ENCODE data around the gene CFAP119. TPM values are rescaled to one million over a fixed set of nuclear protein-coding genes. Genes with fewer than 3 reads are reported as not detected.

Gene CFAP119
- polyA plus RNA-seq, 1 donor (not counting 4 experiments of a cell fraction or from before 2014, with no cell fraction given), result 3.0 TPM

GRCh38 chr16:30757316-30757715 lies 4.5 kb downstream of the CFAP119 start:
- Histone ChIP-seq H2AFZ (ENCODE audit: control insufficient read depth, low read length) (no peak overlapping the region), H3K79me2 (ENCODE audit: control insufficient read depth, insufficient read depth, low read length) (peaks cover 2% of the 10 kb centered on the region), H3K4me2 (ENCODE audit: control insufficient read depth, extremely low read depth, insufficient read depth, low read depth, low read length) (no peak overlapping the region), H3K36me3 (ENCODE audit: control insufficient read depth in 2 of 2, extremely low read depth in 1 of 2, insufficient read depth in 2 of 2, low read length in 2 of 2) (peaks cover 18 to 22% of the 10 kb centered on the region in 2 experiments), H3K27ac (ENCODE audit: control insufficient read depth, insufficient read depth, low read length) (no peak overlapping the region), H3K4me1 (ENCODE audit: control insufficient read depth, extremely low read depth, insufficient read depth, low read length) (peaks cover 9% of the 10 kb centered on the region), H4K20me1 (ENCODE audit: control insufficient read depth, extremely low read depth, insufficient read depth, low read length) (no peaks in the 10 kb centered on the region), H3K9me3 (ENCODE audit: control insufficient read depth, low read depth, low read length) (no peaks in the 10 kb centered on the region), H3K9me1 (ENCODE audit: control insufficient read depth, extremely low read depth, insufficient read depth, low read length) (no peaks in the 10 kb centered on the region), H3K9ac (ENCODE audit: control insufficient read depth, extremely low read depth, insufficient read depth, low read length) (no peak overlapping the region), H3K4me3 (ENCODE audit: control insufficient read depth in 2 of 3, extremely low read depth in 1 of 3, insufficient read depth in 2 of 3, low read depth in 1 of 3, low read length in 3 of 3) (no peak overlapping the region), H3K27me3 (ENCODE audit: control insufficient read depth, extremely low read depth, insufficient read depth, low read length) (no peaks in the 10 kb centered on the region)
- dilution Hi-C loops (cut with MboI; ENCODE audit: extremely low pct_ligation_motif_present, low sequenced_read_pairs), result no loop called here
- no peak for FAIRE-seq
- no peak for DNase-seq (ENCODE audit: low read depth, low spot score)
- no peak for TF ChIP-seq EZH2 (IDR thresholded peaks at IDR 0.05; ENCODE audit: low read length)
- TF ChIP-seq, protein P1, sequence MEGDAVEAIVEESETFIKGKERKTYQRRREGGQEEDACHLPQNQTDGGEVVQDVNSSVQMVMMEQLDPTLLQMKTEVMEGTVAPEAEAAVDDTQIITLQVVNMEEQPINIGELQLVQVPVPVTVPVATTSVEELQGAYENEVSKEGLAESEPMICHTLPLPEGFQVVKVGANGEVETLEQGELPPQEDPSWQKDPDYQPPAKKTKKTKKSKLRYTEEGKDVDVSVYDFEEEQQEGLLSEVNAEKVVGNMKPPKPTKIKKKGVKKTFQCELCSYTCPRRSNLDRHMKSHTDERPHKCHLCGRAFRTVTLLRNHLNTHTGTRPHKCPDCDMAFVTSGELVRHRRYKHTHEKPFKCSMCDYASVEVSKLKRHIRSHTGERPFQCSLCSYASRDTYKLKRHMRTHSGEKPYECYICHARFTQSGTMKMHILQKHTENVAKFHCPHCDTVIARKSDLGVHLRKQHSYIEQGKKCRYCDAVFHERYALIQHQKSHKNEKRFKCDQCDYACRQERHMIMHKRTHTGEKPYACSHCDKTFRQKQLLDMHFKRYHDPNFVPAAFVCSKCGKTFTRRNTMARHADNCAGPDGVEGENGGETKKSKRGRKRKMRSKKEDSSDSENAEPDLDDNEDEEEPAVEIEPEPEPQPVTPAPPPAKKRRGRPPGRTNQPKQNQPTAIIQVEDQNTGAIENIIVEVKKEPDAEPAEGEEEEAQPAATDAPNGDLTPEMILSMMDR (optimal IDR thresholded peaks at IDR 0.05 in 1 of 3, IDR thresholded peaks at IDR 0.05 in 1 of 3, conservative IDR thresholded peaks at IDR 0.05 in 1 of 3; ENCODE audit: extremely low read depth in 1 of 3, insufficient read depth in 2 of 3, low read length in 3 of 3), result no peak

GRCh38 chr16:30756781-30757100 lies 5.1 kb downstream of the CFAP119 start:
- no peaks in the 10 kb centered on the region for H4K20me1 ChIP-seq (ENCODE audit: control insufficient read depth, extremely low read depth, insufficient read depth, low read length)
- H3K9me3 ChIP-seq (ENCODE audit: control insufficient read depth, low read depth, low read length), result no peaks in the 10 kb centered on the region
- dilution Hi-C loops (cut with MboI; ENCODE audit: extremely low pct_ligation_motif_present, low sequenced_read_pairs), result no loop called here
- no peaks in the 10 kb centered on the region for H3K27me3 ChIP-seq (ENCODE audit: control insufficient read depth, extremely low read depth, insufficient read depth, low read length)
- no peak overlapping the region for H3K4me3 ChIP-seq (ENCODE audit: control insufficient read depth in 2 of 3, extremely low read depth in 1 of 3, insufficient read depth in 2 of 3, low read depth in 1 of 3, low read length in 3 of 3)
- H3K27ac ChIP-seq (ENCODE audit: control insufficient read depth, insufficient read depth, low read length), result no peak overlapping the region
- no peak overlapping the region for H3K9ac ChIP-seq (ENCODE audit: control insufficient read depth, extremely low read depth, insufficient read depth, low read length)
- H3K4me2 ChIP-seq (ENCODE audit: control insufficient read depth, extremely low read depth, insufficient read depth, low read depth, low read length), result no peak overlapping the region
- H3K4me1 ChIP-seq (ENCODE audit: control insufficient read depth, extremely low read depth, insufficient read depth, low read length), result peaks cover 9% of the 10 kb centered on the region
- peaks cover 19 to 22% of the 10 kb centered on the region in 2 experiments for H3K36me3 ChIP-seq (ENCODE audit: control insufficient read depth in 2 of 2, extremely low read depth in 1 of 2, insufficient read depth in 2 of 2, low read length in 2 of 2)
- FAIRE-seq (no peak), DNase-seq (ENCODE audit: low read depth, low spot score) (no peak)
- TF ChIP-seq, protein P1 (optimal IDR thresholded peaks at IDR 0.05 in 1 of 3, IDR thresholded peaks at IDR 0.05 in 1 of 3, conservative IDR thresholded peaks at IDR 0.05 in 1 of 3; ENCODE audit: extremely low read depth in 1 of 3, insufficient read depth in 2 of 3, low read length in 3 of 3), result no peak
- TF ChIP-seq EZH2 (IDR thresholded peaks at IDR 0.05; ENCODE audit: low read length), result no peak
- no peaks in the 10 kb centered on the region for H3K79me2 ChIP-seq (ENCODE audit: control insufficient read depth, insufficient read depth, low read length)
- no peaks in the 10 kb centered on the region for H3K9me1 ChIP-seq (ENCODE audit: control insufficient read depth, extremely low read depth, insufficient read depth, low read length)
- no peak overlapping the region for H2AFZ ChIP-seq (ENCODE audit: control insufficient read depth, low read length)
